ENCODE data around the gene WDR73.
"Not testable (repeated sequence)": the region's sequence is repeated elsewhere in the genome, so short reads cannot be mapped to it uniquely, and the experiment has no call there.

The WDR73 gene

GRCh38 chr15:84645997-84646396 is 8.1 kb downstream of the WDR73 start:
- TF ChIP-seq CTCF (conservative IDR thresholded peaks at IDR 0.05; ENCODE audit: low read depth, low read length), result no peak
- no peak overlapping the region for H3K4me3 ChIP-seq (ENCODE audit: low read length)
- DNase-seq (ENCODE audit: low read depth), result no peak

- TF ChIP-seq CTCF (conservative IDR thresholded peaks at IDR 0.05; ENCODE audit: low read depth, low read length), result no peak
- DNase-seq (ENCODE audit: low read depth), result no peak
- H3K4me3 ChIP-seq (ENCODE audit: low read length), result no peak overlapping the region
Measured at GRCh38 chr15:84645496-84645895, 8.6 kb downstream of the WDR73 start.

GRCh38 chr15:84643838-84644237 is 10.2 kb downstream of the WDR73 start:
- no peak for TF ChIP-seq CTCF (conservative IDR thresholded peaks at IDR 0.05; ENCODE audit: low read depth, low read length)
- DNase-seq (ENCODE audit: low read depth), result no peak

GRCh38 chr15:84642640-84643039 is 11.4 kb downstream of the WDR73 start:
- not testable (repeated sequence) for DNase-seq (ENCODE audit: low read depth); H3K4me3 ChIP-seq (ENCODE audit: low read length)

More at GRCh38 chr15:84643838-84644237, 10.2 kb downstream of the WDR73 start:
- no peak overlapping the region for H3K4me3 ChIP-seq (ENCODE audit: low read length)

GRCh38 chr15:84641871-84642270 is 12.2 kb downstream of the WDR73 start:
- not testable (repeated sequence) for H3K4me3 ChIP-seq (ENCODE audit: low read length); DNase-seq (ENCODE audit: low read depth)

GRCh38 chr15:84638103-84638502 is 16.0 kb downstream of the WDR73 start:
- DNase-seq (ENCODE audit: low read depth), result no peak
- H3K4me3 ChIP-seq (ENCODE audit: low read length), result no peak overlapping the region
- TF ChIP-seq CTCF (conservative IDR thresholded peaks at IDR 0.05; ENCODE audit: low read depth, low read length), result no peak

- H3K4me3 ChIP-seq (ENCODE audit: low read length), result peak overlapping the region; percentile 54
- DNase-seq (ENCODE audit: low read depth), result no peak
- TF ChIP-seq CTCF (conservative IDR thresholded peaks at IDR 0.05; ENCODE audit: low read depth, low read length), result no peak
Measured at GRCh38 chr15:84634228-84634837, 19.8 kb downstream of the WDR73 start.

- peak; percentile 32 for DNase-seq (ENCODE audit: low read depth)
- H3K4me3 ChIP-seq (ENCODE audit: low read length), result peak overlapping the region; percentile 61
- TF ChIP-seq CTCF (conservative IDR thresholded peaks at IDR 0.05; ENCODE audit: low read depth, low read length), result no peak
Measured at GRCh38 chr15:84633311-84634227, 20.5 kb downstream of the WDR73 start.
